Mammary epithelial cell (primary cell): Measurements from ENCODE around the gene CAB39L.

Experiments used
- CTCF ChIP-seq, 2 donors: IDR thresholded peaks in 1 of 2; conservative IDR thresholded peaks in 1 of 2; 2 replicates each; pipeline ENCODE4 v1.5.1; 2011 to 2012; ENCODE audit warnings: inconsistent platforms in 2 of 2, low read length in 2 of 2, mild to moderate bottlenecking in 2 of 2, control low read depth in 1 of 2, low read depth in 1 of 2; ENCODE audit not compliant: insufficient read depth in 1 of 2; ENCODE audit errors: extremely low read depth in 1 of 2
- EZH2 ChIP-seq: IDR thresholded peaks from 2 replicates; pipeline ENCODE4 v1.6.1; 2012; ENCODE audit warnings: low read length, inconsistent platforms, borderline replicate concordance

GRCh38 chr13:49353908-49354307, 90.0 kb downstream of the CAB39L start:
- TF ChIP-seq CTCF (conservative IDR thresholded peaks at IDR 0.05 in 1 of 2, IDR thresholded peaks at IDR 0.05 in 1 of 2; ENCODE audit: extremely low read depth in 1 of 2, insufficient read depth in 1 of 2, low read depth in 1 of 2, low read length in 2 of 2) (no peak), EZH2 (no peak)
